IPS DF 19.7 (cell line): ENCODE results near the gene OR10D3.
"Not testable (repeated sequence)": the region's sequence is repeated elsewhere in the genome, so short reads cannot be mapped to it uniquely, and the experiment has no call there.

Experiments used
- DNase-seq: peaks from one replicate; pipeline ENCODE4 v3.0.0-alpha.2; 2013; ENCODE audit warnings: low read depth, low spot score

OR10D3 gene

DNA sequence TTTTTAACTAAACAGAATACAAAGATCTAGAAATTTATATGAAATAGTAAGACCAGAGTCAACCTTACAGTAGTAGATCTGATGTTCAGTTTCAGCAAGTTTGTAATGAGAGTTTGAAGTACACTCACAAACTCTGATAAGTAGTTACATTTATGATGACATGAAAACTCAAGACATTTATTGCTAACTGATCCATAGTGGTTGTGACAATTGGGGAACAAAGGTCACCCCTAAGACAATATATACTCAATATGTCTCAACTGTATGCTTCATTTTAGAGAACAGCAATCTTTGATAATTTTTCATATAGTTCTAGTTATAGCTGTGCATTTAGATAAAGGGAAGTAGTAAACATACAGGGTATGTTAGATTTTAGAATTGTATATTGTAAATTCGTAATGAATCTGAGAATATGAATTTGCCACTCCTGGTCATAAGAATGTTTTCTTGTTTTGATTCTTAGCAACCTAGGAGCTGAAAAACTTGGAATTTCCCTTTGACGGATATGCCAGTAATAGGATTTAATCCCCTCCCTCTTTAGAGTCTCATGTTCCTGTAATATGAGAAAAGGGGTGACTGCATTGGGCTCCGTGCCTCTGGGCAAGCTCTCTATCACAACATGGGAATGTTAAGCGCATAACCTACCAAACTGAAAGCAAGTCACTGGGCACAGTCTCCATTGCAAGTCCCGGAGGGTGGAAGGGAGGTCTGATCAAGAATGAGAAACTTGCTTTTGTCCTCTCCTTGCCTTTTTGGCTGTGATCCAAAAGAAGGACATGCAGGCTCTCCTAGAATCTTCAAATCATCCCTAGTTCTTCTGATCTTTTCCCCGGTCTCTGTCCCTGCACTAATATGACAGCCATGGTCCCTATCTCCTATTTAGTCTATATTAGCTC lies 11.4 kb downstream of the OR10D3 start:
- no peak for DNase-seq

DNA sequence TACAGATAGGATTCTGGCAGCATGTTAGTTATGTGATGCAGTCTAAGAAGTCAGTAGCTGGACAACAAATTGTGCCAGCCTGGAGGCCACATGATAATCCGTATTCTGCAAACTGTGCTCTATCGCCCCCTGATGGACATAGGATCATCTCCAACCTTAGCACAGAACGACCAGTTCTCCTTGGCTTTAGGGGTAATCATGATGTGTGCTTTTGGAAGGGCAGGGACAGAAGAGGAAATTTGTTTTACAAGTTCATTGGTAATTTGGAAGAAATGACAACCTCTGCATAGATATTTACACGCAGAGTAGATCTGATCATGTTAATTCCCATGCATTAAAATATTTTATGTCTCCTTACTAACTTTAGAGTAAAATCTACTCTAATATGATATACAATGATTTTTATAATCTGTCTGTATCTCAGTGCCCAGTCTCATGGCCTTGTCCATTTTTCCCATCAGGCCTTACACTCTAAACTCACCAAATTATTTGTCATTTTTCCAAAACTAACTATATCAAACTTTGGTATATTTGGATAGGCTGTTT lies 12.1 kb downstream of the OR10D3 start:
- DNase-seq: no peak

DNA sequence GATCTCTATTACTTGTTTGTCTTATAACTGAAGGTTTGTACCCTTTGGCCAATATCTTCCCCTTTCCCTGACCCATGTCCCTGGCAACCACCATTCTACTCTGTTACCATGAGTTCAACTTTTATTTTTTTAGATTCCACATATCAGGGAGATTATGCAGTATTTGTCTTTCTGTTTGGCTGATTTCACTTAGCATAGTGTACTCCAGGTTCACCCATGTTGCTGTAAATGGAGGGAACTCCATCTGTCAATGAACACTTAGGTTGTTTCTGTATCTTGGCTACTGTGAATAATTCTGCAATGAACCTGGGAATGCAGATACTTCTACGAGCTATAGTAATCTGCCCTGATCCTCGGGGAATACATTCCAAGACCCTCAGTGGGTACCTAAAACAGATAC lies 14.9 kb downstream of the OR10D3 start:
- no peak for DNase-seq

DNA sequence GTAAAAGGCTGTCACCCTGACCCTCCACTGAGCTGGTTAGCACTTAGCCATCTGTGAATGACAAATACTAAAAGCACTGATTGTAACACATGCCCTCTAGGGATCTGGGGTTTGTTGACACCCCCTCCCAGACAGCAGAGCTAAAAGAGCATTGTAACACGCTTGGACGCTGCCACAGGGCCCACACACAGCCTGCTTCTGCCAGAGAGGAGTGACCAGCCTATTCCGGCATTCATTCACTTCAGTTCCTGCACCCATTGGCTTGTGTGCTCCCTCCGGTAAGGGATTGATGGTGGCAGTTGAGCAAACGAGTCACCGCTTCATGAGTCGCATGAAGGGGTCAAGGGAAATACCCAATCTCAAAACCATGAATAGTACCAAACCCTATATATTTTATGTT lies 15.8 kb downstream of the OR10D3 start:
- no peak for DNase-seq

DNA sequence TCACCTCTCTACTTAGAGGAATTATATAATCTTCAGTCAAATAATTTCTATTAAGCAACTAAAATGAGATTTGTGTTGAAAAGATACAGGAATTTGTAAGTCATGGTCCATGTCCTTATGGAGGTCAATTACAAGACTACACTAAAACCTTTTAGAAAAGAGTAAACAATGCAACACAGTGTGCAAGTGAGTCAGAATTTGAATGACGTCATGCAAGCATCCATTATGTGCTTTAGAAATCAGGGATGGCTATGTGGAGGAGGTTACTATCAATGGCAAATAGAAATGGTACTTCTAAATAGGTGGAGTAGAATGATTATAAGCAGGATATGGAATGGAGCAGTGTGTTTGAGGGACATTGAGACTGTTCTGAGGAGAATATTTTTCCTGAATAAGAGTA lies 16.6 kb downstream of the OR10D3 start:
- DNase-seq: no peak

DNA sequence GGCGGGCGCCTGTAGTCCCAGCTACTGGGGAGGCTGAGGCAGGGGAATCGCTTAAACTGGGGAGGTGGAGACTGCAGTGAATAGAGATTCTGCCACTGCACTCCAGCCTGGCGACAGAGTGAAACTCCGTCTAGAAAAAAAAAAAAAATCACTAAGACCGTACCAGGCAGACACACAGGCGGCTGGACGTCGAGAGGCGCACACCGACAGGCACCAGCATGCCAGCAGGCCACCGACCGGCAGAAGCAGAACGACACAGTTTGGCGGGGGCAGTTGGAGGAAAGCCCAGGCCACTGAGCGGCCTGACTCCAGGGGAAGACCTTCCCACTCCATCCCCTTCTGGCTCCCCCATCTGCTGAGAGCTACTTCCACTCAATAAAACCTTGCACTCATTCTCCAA lies 17.5 kb downstream of the OR10D3 start:
- no peak for DNase-seq

DNA sequence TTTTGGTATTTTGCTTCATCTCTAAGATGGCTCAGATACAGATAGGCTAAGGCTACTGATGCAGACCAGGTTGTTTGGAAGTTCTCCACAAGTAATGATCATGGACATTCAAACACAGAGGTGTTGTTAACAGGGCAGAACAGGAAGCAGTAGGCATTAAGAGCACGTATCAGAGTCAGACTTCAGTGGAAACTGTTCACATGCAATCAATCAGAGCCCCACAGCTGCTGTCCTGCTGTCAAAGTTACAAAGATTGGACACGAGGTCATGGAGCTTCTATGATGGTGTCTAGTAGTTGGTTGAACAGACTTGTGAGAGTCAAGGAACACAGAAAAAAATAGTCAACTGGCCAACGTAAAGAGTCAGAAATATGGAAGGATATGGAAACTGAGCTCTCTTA lies 19.8 kb downstream of the OR10D3 start:
- no peak for DNase-seq

DNA sequence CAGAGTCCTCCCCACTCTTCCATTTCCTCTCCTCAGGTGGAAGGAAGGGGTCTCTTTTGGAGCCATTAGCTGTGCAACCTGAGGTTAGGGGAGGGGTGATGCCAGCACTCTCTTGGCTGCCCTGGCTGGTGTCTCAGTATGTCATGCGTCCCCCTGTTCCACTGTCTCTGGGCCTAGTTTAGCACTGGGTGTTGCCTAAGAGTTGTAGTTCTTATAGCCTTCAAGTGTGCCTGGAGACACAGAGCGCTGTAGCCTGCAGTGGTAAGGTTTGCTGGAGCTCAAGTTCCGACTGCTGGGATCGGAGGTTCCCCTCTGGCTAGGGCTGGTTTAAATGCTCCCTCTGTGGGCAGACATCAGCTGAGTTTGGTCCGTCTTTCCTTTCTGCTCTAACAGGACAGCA lies 20.9 kb downstream of the OR10D3 start:
- DNase-seq: no peak

DNA sequence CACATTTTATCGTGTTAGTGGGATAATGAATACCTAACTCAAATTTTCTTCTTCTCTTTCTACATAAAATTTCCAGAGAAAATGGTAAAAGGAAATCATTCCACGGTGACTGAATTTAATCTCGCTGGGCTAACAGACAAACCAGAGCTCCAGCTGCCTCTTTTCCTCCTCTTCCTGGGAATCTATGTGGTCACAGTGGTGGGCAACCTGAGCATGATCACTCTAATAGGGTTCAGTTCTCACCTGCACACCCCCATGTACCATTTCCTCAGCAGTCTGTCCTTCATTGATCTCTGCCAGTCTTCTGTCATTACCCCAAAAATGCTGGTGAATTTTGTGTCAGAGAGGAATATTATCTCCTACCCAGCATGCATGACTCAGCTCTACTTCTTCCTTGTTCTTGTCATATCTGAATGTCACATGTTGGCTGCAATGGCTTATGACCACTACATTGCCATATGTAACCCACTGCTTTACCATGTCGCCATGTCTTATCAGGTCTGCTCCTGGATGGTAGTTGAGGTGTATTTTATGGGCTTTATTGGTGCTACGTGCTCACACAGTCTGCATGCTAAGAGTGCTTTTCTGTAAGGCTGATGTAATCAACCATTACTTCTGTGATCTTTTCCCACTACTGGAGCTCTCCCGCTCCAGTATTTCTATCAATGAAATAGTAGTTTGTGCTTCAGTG lies 24.1 kb downstream of the OR10D3 start:
- no peak for DNase-seq

DNA sequence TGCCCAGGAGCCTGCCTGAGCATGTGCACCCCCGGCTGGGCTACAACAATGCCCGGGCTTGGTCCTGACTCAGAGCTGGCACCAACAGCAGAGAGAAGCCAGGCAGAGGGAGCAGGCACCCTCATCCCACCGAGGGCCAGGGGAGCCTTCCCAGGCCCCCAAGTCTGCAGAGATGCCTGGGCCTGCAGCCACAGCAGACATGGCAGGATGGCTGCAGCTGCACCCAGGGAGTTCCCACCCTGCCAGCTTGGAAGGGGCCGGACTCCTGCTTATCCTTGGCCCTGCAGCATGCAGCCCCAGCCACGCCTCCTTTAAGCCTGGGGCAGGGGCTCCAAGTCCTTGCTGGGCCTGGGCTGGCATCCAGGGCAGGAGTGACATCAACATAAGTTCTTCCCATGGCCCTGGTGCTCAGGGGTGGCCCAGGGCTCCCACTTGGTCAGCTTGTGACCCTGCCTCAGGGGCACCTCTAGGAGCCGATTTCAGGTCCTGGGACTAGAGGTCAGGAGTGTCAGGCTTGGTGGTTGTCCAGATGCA lies 26.7 kb downstream of the OR10D3 start:
- no peak for DNase-seq

DNA sequence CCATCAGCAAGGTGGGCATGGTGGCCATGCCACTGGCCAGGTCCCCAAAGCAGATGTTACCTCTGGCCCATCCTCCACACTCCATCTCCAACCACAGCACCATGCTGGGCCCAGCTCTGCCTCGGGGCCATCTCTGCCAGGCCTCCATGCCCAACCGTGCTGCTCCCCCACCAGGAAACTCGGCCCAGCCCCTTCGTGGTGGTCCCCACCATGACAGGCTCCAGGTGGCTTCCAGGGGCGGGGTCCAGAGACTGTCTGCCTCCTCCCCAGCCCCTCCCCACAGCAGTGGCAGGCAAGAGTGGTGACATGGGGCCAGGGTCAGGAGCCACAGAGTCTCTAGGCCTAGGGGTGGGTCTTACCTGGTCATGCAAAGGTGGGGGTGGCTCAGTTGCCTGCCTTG lies 27.3 kb downstream of the OR10D3 start:
- DNase-seq: no peak

DNA sequence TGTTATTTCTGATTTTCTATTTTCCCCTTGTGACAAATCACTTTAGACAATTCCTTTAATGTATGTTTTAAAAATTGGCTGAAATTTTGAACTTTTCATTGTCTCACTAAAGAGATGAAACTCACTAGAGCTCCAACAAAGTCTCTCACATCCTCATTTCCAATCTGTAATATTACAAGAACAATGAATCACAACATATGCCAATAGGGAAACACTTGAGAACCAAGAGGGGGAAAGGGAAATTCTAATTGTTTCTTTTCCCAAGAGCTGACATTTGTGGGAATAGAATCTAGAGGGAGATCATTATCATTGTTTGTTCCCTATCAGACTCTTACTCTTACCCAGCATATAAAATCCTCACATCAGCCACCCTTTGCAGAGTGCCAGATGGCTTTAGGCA lies 28.2 kb downstream of the OR10D3 start:
- no peak for DNase-seq

DNA sequence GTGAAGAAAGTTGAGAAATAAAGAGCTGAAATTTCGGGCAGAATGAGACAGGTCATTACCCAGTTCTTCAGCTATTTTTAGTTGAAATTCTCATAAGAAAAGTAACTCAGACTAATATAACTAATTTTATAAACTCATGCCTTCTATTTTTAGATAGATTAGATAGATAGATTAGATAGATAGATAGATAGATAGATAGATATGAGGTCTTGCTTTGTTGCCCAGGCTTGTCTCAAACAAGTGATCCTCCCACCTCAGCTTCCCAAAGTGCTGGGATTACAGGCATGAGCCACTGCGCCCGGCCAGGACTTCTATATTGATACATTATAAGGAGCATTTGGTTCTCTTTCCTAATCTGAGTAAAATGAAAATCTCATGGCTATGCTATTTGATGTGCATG lies 30.9 kb downstream of the OR10D3 start:
- no peak for DNase-seq

DNA sequence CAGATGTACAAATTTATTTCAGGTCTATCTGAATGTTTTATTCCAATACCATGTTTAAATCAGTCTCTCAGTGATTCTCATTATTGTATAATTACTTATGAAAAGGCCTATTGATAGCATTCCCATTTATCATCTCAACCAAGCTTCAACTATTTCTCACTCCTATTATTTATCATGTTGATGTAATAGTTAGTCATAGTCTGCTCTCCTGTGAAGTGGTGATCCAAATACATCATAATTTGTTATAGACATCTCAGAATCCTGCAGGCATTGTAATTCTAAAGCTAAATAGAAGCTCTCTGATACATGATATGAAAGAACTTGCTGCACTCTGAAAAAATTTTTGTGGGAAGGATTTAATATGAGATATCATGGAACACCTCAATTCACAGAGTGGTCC lies 36.0 kb downstream of the OR10D3 start:
- no peak for DNase-seq

DNA sequence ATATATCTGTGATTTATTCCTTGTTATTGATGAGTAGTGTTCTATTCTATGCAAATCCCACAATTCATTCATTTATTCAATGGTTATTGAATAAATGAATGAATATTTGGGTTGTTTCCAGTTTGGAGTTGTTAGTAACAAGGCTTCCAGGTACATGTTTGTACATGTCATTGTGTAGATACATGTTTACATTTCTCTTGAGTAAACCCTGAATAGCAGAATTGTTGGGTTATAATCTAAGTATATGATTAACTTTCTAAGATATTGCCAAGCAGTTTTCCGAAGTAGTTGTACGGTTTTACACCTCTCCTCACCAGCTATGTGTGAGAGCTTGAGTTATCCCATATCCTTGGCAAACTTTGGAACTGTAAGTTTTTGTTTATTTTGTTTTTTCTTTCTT lies 39.3 kb downstream of the OR10D3 start:
- no peak for DNase-seq

DNA sequence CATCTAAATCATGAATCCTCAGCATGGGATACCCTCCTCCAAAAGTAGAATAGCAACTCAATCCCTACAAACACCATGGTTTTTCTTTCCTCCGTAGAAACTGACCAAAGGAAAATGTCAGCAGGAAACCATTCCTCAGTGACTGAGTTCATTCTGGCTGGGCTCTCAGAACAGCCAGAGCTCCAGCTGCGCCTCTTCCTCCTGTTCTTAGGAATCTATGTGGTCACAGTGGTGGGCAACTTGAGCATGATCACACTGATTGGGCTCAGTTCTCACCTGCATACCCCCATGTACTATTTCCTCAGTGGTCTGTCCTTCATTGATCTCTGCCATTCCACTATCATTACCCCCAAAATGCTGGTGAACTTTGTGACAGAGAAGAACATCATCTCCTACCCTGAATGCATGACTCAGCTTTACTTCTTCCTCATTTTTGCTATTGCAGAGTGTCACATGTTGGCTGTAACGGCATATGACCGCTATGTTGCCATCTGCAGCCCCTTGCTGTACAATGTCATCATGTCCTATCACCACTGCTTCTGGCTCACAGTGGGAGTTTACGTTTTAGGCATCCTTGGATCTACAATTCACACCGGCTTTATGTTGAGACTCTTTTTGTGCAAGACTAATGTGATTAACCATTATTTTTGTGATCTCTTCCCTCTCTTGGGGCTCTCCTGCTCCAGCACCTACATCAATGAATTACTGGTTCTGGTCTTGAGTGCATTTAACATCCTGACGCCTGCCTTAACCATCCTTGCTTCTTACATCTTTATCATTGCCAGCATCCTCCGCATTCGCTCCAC lies 41.7 kb downstream of the OR10D3 start:
- not testable (repeated sequence) for DNase-seq

DNA sequence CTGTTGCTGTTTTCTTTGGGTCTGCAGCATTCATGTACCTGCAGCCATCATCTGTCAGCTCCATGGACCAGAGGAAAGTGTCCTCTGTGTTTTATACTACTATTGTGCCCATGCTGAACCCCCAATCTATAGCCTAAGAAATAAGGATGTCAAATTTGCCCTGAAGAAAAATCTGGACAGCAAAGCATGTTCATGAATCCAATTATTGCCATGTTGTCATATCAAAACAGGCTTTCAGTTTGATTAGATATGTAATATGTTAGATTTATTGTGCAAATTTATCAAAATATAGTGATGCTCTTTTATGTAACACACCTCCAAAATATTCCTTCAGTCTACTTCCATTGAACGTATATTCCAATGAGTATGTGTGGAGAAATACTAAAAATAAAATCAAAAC lies 42.3 kb downstream of the OR10D3 start:
- DNase-seq: no peak

DNA sequence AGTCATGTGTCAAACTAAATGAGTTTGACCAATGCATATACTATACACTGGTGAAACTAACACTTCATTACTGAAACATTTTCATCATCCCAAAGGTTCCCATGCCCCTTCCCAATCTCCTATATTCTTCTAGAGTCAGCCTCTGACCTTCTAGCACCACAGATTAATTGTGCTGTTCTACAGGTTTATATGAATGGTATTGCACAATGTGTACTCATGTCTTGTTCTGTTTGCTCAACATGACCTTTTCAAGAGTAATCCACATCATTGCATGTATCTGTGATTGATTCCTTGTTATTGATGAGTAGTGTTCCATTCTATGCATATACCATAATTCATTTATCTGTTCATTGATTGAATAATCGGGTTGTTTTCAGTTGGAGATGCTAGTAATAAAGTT lies 50.2 kb downstream of the OR10D3 start:
- no peak for DNase-seq
